GM19463 (cell line): ENCODE measurements around the gene CD164L2.
"Not testable (repeated sequence)": the region's sequence is repeated elsewhere in the genome, so short reads cannot be mapped to it uniquely, and the experiment has no call there.

Experiments
- ATAC-seq: cut with Tn5 transposase; IDR thresholded peaks from one replicate; pipeline ENCODE4 v1.9.1; 2021; ENCODE audit warnings: mild to moderate bottlenecking, moderate library complexity; ENCODE audit not compliant: unreplicated experiment

CD164L2 gene

GRCh38 chr1:27383039-27383605 lies at the start of gene CD164L2:
CD164L2 (minus strand) TSS chr1:27383333; CDS start chr1:27383239, 94 bp downstream.
- no peak for ATAC-seq

DNA sequence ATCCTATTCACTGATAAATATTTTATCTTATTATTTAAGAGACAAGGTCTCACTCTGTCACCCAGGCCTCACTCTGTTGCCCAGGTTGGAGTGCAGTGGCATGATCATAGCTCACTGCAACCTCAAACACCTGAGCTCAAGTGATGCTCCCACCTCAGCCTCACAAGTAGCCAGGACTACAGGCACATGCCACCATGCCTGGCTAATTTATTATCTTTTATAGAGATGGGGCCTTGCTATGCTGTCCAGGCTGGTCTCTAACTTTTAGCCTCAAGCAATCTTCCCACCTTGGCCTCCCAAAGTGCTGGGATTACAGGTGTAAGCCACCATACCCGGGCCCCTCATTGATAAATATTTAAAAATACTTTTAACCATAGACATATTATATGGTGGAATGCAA lies 49.6 kb upstream of the CD164L2 start:
- not testable (repeated sequence) for ATAC-seq

- no peak for ATAC-seq
These were observed 48.4 kb upstream of the CD164L2 start for GRCh38 chr1:27431601-27431940.

GRCh38 chr1:27430903-27431600 lies 47.9 kb upstream of the CD164L2 start:
- no peak for ATAC-seq

- ATAC-seq, result no peak
These were observed 45.9 kb upstream of the CD164L2 start for GRCh38 chr1:27429029-27429425.

DNA sequence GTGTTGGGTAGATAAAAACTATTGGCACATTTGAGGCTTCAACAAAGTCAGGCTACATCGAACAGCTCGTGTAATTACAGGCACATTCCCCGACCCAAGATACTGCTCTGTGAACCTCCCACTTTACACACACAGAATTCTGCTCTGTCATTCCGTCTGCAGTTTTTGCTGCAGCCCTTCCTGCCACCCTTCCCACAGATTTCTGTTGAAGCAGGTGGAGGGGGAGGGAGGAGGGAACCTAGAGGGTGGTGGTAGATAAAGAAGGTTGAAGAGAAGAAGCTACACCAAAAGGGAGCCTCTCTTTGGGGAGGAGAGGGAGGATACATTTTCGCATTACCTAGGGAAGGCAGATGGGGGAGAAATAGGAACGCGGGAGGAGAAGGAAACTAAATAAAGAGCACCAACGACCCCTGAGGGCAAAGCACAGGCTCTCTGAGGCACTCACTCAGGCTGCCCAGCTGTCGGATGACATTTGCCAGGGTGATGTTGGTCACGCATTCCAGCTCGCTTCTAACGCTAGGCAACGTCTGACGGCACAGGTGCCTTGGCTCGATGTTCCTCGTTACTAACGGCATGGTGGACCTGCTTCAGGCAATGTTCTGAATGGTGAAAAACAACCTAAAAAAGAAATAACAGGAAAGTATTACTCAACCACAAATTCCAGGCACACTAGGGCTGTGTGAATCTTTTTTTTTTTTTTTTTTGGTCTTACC lies 45.3 kb upstream of the CD164L2 start:
- no peak for ATAC-seq

DNA sequence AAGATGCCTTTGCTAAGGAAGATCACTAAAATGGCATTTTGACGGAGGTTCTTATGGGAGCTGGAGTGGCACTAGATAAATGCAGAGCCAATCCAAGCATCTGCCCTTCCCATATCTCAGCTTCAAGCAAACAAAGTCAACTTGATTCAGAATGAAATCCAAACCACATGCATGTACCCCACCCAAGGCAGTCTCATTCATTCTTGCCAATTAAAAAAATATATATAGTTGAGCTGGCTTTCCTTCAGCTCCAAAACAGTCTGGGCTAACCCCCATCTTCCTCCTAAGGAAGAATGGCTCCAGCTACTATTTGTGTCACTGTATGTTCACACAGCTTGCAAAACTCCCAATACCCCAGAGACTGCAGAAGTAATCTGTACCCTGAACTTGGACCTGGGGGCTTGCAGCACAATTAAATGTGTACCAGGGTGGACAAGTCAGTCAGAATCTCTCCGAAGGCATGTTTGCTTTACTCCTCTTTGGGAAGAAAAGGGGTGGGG lies 44.7 kb upstream of the CD164L2 start:
- ATAC-seq, result no peak

- ATAC-seq, result no peak
These were observed 44.2 kb upstream of the CD164L2 start for GRCh38 chr1:27427329-27427728.

DNA sequence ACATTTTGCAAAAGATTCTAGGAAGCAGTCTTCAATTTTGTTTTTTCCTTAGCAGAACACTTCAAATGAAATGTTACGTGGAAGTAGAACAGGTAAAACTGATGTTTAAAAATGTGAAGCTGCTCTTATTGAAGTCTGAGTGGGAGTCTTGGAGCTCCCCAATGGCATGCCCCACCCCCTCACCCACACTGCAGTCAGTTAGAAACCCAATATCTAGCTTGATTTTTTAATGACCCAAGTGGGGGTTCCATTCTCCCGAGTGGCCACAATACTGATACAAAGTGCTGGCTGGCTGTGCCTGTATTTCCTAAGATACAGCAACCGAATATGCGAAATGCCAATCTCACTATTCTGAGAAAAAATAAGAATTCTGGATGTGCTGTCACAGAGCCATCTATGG lies 40.6 kb upstream of the CD164L2 start:
- ATAC-seq, result no peak

DNA sequence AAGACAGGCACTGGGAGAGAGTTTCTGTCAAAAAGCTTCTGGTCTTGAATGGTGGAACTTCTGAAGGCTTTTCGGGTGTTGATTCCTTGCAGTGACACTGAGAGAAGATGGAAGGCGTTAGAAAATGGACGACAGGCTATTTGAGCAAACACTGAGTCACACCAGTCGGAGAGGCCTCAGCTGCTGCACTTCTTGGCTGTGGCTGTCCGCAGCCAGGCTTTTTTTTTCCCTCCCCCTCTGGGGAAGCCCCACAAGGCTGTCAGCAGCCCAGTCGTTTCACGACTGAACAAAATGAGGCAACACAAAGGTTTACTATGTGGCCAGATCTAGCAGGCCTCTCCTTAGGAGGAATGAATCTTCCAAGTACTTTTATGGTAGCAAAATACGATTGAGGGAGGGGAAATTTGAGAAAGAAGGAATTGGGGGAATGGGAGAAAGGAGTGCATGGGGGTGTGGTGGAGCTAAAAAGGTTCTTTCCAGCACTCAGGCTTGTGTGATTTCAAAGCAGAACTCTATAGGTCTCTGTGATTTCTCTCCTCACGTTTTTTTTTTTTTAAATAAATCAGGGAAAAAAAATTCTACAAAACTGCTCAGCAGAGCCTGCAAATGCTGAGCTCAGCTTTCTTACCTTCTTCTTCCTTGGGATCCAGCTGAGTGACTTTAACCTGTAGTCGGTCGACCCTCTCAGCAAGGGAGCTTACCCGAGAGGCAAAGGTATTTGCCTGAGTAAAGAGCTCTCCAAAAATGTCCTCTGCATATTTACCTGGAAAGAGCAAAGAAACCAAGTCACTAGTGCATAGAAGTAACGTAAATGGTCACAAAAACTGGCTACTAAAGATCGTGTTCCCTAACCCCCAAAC lies 35.4 kb upstream of the CD164L2 start:
- ATAC-seq, result no peak

DNA sequence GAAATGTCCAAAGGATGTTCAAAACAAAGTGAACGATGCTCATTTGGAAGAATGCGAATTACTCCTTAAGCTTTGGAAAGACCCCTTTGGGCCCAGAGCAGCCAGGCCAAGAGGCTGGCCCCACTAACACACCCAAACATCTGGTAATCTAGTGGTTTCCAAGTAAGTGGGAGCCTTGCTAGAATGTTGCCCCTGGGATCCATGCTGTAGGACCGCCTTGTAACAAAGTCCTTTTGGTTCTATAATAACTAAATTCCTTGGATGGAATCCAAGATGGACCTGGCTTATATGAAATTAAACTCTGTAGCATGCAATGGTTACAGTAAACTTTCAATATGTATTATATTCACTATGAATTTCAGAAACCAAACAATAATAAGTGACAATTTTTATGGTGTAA lies 34.6 kb upstream of the CD164L2 start:
- no peak for ATAC-seq

GRCh38 chr1:27416387-27417111 lies 33.4 kb upstream of the CD164L2 start:
- no peak for ATAC-seq

DNA sequence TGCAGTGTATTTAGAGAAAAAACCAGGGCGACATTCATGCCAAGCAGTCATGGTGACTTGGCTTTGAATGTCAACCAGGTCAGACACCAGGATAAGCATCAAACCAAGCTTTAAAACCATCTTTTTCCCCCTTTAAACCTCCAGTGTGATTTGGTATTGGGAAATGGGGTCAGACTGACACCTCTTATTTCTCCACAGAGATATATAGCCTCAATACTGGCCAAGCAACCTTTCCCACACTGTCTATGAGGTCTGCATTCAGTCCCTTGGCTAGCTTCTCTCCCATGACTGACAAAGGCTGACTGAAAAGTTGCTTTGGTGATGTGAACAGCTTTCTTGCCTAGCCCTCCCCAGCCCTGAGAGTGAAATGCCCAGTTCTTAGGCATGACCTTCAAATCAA lies 31.0 kb upstream of the CD164L2 start:
- ATAC-seq, result no peak

DNA sequence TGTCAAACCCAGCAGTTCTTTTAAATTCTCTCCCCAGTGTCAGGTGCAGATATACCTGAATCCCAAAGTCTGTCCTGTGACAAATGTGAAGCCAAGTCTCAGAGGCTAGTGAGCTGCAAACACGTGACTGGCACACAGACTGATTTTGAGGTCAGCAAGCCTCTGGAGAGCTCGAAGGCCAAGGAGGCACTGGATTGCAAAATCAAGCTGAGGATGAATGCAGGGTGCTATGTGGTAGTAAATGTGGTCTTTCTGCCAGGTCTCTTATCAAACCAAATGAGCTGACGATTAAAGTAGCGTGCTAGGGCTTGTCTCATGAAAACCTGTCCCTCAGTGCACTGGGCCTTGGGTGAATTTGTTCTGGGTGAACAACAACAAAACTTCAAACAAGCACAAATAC lies 29.9 kb upstream of the CD164L2 start:
- no peak for ATAC-seq

- no peak for ATAC-seq
These were observed 29.4 kb upstream of the CD164L2 start for GRCh38 chr1:27412502-27412901.

GRCh38 chr1:27410709-27411108 lies 27.6 kb upstream of the CD164L2 start:
- no peak for ATAC-seq

DNA sequence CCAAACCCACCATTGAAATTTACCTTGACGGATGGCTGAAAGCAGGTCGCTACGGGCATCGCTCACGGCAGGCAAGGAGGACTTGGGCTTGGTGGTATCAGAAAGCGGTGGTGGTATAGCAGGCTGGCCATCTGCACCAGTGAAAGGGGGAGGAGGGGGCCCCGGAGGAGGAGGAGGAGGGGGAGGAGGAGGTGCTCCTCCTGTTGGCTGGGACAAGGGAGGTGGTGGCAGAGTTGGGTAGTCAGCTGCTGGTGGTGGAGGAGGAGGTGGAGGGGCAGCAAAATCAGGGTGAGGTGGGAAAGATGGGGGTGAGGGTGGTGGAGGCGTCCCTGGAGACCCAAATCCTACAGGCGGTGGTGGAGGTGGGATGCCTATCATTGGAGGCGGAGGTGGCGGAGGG lies 26.5 kb upstream of the CD164L2 start:
- no peak for ATAC-seq

DNA sequence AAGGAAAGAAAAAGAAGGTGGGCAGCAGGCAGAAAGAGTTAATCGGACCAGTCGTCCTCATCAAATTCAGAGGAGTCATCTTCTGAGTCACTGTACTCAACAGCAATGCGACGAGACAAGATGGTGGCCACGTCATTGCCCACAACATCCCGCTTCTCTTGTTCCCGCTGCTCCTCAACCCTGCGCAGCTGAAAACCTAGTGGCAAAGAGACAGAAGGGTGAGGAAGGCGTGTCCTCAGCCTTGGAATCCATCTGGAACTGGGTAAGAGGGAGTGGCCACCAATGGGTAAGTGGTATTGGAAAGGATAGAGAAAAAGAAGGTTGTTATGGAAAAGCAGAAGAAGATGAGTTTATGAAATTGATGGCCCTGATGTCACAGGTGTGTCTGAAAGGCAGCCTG lies 25.0 kb upstream of the CD164L2 start:
- ATAC-seq, result no peak

DNA sequence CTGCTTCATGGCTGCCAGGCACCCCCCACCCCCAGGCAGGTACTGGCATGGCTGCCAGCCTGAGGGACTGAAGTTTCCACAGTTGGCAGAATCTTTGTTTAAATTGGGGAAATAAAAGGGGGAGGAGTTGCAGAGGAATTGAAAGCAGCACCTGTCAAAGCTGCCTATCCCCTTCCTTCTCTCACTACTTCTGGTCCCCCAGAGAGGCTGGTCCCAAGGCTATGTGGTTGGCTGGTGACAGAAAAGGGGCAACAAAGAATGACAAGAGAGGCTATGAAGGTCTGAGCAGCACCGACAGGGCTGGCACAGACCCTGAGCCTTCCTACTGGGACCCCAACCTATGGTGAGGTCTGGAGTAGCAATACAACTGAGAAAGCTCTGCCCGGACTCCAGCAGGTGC lies 23.7 kb upstream of the CD164L2 start:
- not testable (repeated sequence) for ATAC-seq

- ATAC-seq, result no peak
These were observed 23.2 kb upstream of the CD164L2 start for GRCh38 chr1:27406362-27406680.
